ENCODE measurements around the gene TRIM41. TPM values are rescaled to one million over a fixed set of nuclear protein-coding genes. Genes with fewer than 3 reads are reported as not detected.

TRIM41 gene
- total RNA-seq, 1 donor from 2014 or later, result 31.8 TPM

DNA sequence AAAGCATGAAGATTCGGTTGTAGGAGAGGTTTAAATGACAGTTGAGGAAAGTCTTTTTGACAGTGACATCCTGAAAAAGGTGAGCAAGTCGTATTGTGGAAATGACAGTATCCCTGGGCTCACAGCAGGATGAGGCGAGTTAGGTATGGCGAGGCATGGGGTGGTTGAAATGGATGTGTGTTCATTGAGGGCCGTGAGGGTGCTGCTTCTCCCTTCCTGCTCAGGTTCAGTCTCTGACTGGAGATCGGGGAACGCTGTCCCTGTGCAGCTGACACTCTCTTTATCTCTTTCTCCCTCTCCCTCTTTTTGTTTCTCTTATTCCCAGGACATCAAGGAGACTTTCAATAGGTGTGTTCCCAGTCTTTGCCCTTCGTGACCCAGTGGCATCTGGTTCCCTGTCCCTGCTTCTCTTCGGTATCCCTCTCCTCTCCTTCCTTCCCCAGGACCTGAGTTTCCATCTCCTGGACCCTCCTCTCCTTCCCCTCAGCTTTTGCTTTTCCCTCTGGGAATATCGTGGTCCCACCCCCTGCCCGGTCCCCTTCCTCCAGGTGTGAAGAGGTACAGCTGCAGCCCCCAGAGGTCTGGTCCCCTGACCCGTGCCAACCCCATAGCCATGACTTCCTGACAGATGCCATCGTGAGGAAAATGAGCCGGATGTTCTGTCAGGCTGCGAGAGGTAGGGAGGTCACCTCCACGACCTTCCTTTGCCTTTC, 10.2 kb downstream of the TRIM41 start:
- H3K4me1 Mint-ChIP-seq (ENCODE audit: low read depth), result peaks cover 22% of the 10 kb centered on the region
- no peaks in the 10 kb centered on the region for H3K9me3 Mint-ChIP-seq
- peaks cover 52% of the 10 kb centered on the region for H3K36me3 Mint-ChIP-seq (ENCODE audit: low read depth)
- no peaks in the 10 kb centered on the region for H3K27me3 Mint-ChIP-seq (ENCODE audit: insufficient read depth)
- no peak for DNase-seq (ENCODE audit: low spot score)
- no peak overlapping the region for H3K4me3 Mint-ChIP-seq
- intact Hi-C loops (cut with micrococcal nuclease), result no loop called here
- H3K27ac Mint-ChIP-seq, result peak overlapping the region; percentile 38

DNA sequence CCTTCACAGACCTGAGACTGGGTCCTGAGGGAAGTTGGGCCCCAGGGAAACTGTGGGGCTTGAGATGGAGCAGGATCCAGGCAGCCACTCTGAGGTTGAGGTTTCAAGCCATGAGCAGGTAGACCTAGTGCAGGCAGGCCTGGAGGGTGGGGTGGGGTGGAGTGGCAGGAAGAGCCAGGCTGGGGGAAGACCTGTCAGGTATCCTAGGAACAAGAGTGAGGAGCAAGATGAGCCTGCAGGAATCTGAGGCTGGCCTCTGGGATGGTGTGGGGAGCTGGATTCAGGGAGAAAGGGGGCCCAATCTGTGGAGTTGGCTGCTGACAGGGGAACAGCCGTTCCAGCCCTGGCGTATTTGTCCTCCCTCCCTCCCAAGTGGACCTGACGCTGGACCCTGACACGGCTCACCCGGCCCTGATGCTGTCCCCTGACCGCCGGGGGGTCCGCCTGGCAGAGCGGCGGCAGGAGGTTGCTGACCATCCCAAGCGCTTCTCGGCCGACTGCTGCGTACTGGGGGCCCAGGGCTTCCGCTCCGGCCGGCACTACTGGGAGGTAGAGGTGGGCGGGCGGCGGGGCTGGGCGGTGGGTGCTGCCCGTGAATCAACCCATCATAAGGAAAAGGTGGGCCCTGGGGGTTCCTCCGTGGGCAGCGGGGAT, 10.8 kb downstream of the TRIM41 start:
- H3K27me3 Mint-ChIP-seq (ENCODE audit: insufficient read depth), result no peaks in the 10 kb centered on the region
- no peaks in the 10 kb centered on the region for H3K9me3 Mint-ChIP-seq
- no peak overlapping the region for H3K27ac Mint-ChIP-seq
- no peak for DNase-seq (ENCODE audit: low spot score)
- intact Hi-C loops (cut with micrococcal nuclease), result no loop called here
- H3K4me1 Mint-ChIP-seq (ENCODE audit: low read depth), result peaks cover 27% of the 10 kb centered on the region
- peaks cover 58% of the 10 kb centered on the region for H3K36me3 Mint-ChIP-seq (ENCODE audit: low read depth)
- H3K4me3 Mint-ChIP-seq, result no peak overlapping the region

DNA sequence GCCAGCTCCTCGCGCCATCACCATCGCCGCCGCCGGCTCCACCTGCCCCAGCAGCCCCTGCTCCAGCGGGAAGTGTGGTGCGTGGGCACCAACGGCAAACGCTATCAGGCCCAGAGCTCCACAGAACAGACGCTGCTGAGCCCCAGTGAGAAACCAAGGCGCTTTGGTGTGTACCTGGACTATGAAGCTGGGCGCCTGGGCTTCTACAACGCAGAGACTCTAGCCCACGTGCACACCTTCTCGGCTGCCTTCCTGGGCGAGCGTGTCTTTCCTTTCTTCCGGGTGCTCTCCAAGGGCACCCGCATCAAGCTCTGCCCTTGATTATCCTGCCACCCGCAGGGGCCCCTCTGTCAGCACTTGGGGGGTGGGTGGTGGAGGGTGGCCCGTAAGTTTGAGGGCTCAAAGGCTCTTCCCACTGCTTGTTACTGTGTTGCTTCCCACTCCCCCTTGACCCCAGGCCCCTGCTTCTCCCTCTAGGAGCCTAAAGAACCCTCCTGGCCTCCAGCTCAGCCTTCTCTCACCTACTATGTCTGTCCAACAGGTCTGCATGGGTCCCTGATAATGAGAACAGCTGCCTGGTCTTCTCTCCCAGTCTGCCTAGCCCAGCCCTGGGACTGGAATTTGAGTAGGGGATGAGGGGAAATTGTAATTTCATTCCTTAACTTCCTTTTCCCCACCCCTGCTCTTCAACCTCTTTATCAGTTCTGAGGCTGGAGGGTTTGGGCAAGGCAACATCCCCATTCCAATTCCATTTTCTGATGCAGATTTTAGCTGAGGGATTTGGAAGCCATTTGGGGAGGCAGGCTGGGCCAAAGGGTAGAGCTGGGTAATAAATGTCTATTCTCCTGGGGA, 11.6 kb downstream of the TRIM41 start:
- H3K4me3 Mint-ChIP-seq, result no peak overlapping the region
- H3K27me3 Mint-ChIP-seq (ENCODE audit: insufficient read depth), result no peaks in the 10 kb centered on the region
- H3K4me1 Mint-ChIP-seq (ENCODE audit: low read depth), result peaks cover 26% of the 10 kb centered on the region
- H3K27ac Mint-ChIP-seq, result peak overlapping the region; percentile 61
- no peak for DNase-seq (ENCODE audit: low spot score)
- H3K9me3 Mint-ChIP-seq, result no peaks in the 10 kb centered on the region
- intact Hi-C loops (cut with micrococcal nuclease), result no loop called here
- H3K36me3 Mint-ChIP-seq (ENCODE audit: low read depth), result peaks cover 58% of the 10 kb centered on the region

DNA sequence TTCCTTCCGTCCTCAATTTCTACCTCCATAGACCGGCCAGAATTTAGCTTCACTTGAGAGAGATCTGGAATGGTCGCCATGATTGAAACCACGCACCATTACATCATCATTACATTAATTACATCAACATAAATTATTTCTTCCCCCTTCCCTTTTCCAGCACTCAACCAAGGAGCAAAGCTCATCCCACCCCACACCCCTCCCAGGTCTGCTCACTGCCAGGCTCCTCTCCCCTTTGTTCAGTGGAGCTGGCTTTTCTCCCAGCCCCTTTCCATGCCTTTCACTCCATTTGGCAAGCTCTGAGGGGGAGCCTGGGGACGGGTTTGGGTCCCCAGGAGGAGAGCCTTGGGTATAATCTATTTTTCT, 12.2 kb downstream of the TRIM41 start:
- peaks cover 22% of the 10 kb centered on the region for H3K4me1 Mint-ChIP-seq (ENCODE audit: low read depth)
- no peak for DNase-seq (ENCODE audit: low spot score)
- intact Hi-C loops (cut with micrococcal nuclease), result no loop called here
- H3K27me3 Mint-ChIP-seq (ENCODE audit: insufficient read depth), result no peaks in the 10 kb centered on the region
- no peak overlapping the region for H3K4me3 Mint-ChIP-seq
- peak overlapping the region; percentile 29 for H3K27ac Mint-ChIP-seq
- H3K36me3 Mint-ChIP-seq (ENCODE audit: low read depth), result peaks cover 56% of the 10 kb centered on the region
- H3K9me3 Mint-ChIP-seq, result no peaks in the 10 kb centered on the region

DNA sequence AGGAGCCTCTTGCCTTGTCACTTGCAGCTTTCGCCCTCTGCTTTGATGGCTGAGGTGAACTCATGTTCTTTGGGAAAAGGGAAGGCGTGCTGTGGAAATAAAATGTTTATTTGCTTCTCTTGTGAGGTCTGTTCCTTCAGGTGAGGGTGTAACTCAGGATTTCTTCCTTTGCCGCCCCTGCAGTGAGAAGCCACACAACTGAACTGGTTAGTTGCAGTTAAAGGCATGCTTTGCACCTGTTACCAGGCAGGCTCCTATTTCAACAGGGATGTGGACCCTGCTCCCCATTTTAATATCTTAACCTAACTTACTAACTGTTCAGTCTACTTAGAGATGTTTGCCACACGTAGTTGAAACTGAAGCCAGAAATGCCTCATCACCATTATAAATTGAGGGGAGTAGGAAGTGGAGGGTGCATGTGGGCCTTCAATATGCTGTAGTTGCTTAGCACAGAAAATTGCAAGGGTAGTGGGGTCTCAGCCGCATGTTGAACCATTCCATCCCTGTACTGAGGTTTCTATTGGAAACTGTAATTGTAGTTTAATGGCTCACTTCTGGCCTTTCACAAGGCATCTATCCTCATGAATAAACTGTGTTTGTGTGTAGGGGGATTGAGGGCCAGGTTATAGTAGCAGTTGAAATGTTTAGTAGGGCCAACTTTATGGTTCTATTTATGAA, 12.7 kb downstream of the TRIM41 start:
- intact Hi-C loops (cut with micrococcal nuclease), result no loop called here
- Mint-ChIP-seq H3K27me3 (ENCODE audit: insufficient read depth) (no peaks in the 10 kb centered on the region), H3K4me3 (no peak overlapping the region), H3K36me3 (ENCODE audit: low read depth) (peaks cover 59% of the 10 kb centered on the region), H3K4me1 (ENCODE audit: low read depth) (peaks cover 22% of the 10 kb centered on the region), H3K27ac (no peak overlapping the region), H3K9me3 (no peaks in the 10 kb centered on the region)
- DNase-seq (ENCODE audit: low spot score), result no peak

DNA sequence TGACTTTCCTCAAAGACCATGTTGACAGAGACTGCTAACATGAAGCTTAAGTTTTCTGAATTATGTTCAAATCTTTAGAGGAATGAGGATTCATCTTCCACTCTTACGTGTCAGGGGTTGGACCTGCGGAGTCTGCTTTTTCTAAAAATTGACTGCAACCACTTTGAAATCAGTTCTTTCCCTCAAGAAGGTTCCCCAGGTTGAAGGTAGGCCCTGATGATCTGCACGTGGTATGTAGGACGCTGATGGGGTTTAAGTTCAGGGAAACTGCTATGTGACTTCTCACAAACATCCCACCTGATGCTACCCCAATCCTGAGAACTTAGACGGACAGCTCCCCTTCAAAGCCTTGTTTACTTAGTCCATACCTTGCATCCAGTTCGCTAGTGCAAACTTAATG, 13.4 kb downstream of the TRIM41 start:
- peaks cover 62% of the 10 kb centered on the region for H3K36me3 Mint-ChIP-seq (ENCODE audit: low read depth)

DNA sequence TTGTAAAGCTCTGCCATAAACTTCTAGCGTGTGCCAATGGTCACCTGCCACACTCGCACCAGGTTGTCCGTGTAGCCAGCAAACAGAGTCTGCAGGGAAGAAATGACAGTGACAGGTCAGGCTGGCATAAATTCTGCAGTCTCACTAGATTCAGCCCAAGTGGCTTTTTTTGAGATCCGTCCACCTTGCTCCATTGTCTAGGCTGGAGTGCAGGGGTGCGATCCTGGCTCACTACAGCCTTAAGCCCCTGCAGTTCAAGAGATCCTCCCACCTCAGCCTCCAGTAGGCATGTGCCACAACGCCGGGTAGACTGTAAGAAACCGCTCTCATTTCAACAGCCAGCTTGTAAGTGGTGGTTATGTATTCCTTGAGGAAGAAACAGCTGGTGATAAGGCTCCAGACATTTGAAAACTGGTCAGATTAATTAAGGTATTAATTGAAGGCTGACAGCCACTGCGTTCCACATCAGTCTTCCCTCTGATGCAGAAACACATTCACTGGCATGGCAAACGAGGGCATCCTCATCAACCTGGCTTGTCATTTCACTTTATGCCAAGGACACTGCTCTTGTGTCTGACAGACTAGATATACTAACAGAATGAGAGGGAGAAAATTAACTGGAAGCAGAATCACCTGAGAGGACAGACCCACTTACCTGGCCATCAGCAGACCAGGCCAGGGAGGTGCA, 14.0 kb downstream of the TRIM41 start:
- Mint-ChIP-seq H3K9me3 (no peaks in the 10 kb centered on the region), H3K27me3 (ENCODE audit: insufficient read depth) (no peaks in the 10 kb centered on the region), H3K4me1 (ENCODE audit: low read depth) (peaks cover 32% of the 10 kb centered on the region), H3K4me3 (no peak overlapping the region), H3K36me3 (ENCODE audit: low read depth) (peaks cover 65% of the 10 kb centered on the region), H3K27ac (no peak overlapping the region)
- intact Hi-C loops (cut with micrococcal nuclease), result no loop called here
- no peak for DNase-seq (ENCODE audit: low spot score)

More for the DNA sequence above, 13.4 kb downstream of the TRIM41 start:
- no peak for DNase-seq (ENCODE audit: low spot score)
- no peak overlapping the region for H3K4me3 Mint-ChIP-seq
- H3K27me3 Mint-ChIP-seq (ENCODE audit: insufficient read depth), result no peaks in the 10 kb centered on the region
- H3K9me3 Mint-ChIP-seq, result no peaks in the 10 kb centered on the region
- peaks cover 26% of the 10 kb centered on the region for H3K4me1 Mint-ChIP-seq (ENCODE audit: low read depth)
- intact Hi-C loops (cut with micrococcal nuclease), result no loop called here
- H3K27ac Mint-ChIP-seq, result peak overlapping the region; percentile 21

DNA sequence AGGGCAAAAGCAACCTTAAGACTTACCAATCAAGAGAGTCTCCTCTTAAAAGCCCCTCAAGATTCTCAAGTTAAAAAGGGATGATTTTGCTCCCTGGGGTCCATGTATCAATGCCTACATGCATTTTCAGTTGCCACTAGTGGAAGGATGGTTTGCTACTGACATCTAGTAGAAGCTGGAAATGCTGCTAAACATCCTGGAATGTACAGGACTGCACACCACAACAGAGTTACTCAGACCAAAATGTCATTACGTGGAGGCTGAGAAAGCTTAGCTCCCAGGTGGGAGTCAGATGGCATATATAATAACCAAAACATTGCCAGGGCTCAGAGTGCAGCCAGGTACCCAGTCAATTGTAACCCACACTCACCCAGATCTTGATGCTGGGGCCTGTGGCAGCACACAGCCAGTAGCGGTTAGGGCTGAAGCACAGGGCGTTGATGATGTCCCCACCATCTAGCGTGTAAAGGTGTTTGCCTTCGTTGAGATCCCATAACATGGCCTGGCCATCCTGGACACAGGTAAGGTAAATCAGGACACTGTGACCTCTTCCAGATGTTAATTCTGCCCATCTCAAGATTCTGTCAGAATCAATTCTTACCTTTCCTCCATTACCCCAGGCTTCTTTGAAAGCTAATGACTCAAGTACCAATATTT, 14.8 kb downstream of the TRIM41 start:
- intact Hi-C loops (cut with micrococcal nuclease), result no loop called here
- Mint-ChIP-seq H3K4me1 (ENCODE audit: low read depth) (peaks cover 34% of the 10 kb centered on the region), H3K4me3 (no peak overlapping the region), H3K27me3 (ENCODE audit: insufficient read depth) (no peaks in the 10 kb centered on the region), H3K36me3 (ENCODE audit: low read depth) (peaks cover 71% of the 10 kb centered on the region), H3K27ac (peak overlapping the region; percentile 83), H3K9me3 (no peaks in the 10 kb centered on the region)
- no peak for DNase-seq (ENCODE audit: low spot score)

DNA sequence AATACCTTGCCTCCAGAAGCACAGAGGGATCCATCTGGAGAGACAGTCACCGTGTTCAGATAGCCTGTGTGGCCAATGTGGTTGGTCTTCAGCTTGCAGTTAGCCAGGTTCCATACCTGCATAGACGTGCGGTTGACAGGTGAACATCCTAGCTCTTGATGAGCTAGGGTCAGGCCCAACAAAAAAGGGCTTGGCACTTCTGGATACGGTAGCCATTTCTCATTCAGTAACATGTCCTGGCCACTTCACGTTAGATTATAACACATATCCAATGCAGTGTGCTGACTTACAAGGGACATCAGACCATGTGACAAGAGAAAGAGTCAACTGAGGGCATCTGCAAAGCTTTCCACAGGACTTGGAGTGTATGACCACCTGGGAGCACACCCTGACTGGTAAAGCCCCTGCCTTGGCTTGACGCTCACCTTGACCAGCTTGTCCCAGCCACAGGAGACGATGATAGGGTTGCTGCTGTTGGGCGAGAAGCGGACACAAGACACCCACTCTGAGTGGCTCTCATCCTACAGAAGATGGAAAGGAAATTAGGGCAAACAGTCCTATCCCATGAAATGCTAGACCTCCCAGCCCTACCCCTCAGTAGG, 16.1 kb downstream of the TRIM41 start:
- H3K4me1 Mint-ChIP-seq (ENCODE audit: low read depth), result peaks cover 34% of the 10 kb centered on the region
- no peaks in the 10 kb centered on the region for H3K27me3 Mint-ChIP-seq (ENCODE audit: insufficient read depth)
- no peaks in the 10 kb centered on the region for H3K9me3 Mint-ChIP-seq
- H3K4me3 Mint-ChIP-seq, result peak overlapping the region; percentile 66
- H3K36me3 Mint-ChIP-seq (ENCODE audit: low read depth), result peaks cover 80% of the 10 kb centered on the region
- DNase-seq (ENCODE audit: low spot score), result no peak
- peak overlapping the region; percentile 77 for H3K27ac Mint-ChIP-seq
- intact Hi-C loops (cut with micrococcal nuclease), result no loop called here

DNA sequence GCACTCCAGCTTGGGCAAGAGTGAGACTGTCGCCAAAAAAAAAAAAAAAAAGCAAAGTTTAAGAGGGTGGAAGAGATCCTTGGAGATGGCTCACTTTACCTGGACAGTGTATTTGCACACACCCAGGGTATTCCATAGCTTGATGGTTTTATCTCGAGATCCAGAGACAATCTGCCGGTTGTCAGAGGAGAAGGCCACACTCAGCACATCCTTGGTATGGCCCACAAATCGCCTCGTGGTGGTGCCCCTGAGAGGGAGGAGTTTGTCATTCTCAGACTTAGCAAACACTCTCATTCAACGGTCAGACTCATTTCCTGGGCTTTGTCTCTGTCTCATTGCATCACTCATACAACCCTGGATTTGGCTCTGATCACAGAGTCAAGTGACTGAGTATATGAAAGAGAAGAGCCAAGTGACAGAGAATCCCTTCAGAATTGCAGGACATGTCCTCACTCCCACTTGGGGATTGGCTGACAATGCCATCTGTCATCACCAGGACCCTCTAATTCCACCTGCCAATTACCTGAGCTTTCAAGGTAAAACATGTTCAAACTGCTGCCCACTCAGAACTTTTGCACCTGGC, 18.4 kb downstream of the TRIM41 start:
- no peaks in the 10 kb centered on the region for H3K9me3 Mint-ChIP-seq
- no peaks in the 10 kb centered on the region for H3K27me3 Mint-ChIP-seq (ENCODE audit: insufficient read depth)
- intact Hi-C loops (cut with micrococcal nuclease), result loop anchor here (5.0 to 10.0 kb wide), 5 partner anchors 34 to 1687 kb away; partner anchors contain the start of genes CNOT6, MAPK9, RUFY1 and TRIM7
- H3K36me3 Mint-ChIP-seq (ENCODE audit: low read depth), result peaks cover 64% of the 10 kb centered on the region
- DNase-seq (ENCODE audit: low spot score), result peak; percentile 25
- H3K4me1 Mint-ChIP-seq (ENCODE audit: low read depth), result peaks cover 48% of the 10 kb centered on the region
- H3K4me3 Mint-ChIP-seq, result peak overlapping the region; percentile 96
- H3K27ac Mint-ChIP-seq, result peak overlapping the region; percentile 99

DNA sequence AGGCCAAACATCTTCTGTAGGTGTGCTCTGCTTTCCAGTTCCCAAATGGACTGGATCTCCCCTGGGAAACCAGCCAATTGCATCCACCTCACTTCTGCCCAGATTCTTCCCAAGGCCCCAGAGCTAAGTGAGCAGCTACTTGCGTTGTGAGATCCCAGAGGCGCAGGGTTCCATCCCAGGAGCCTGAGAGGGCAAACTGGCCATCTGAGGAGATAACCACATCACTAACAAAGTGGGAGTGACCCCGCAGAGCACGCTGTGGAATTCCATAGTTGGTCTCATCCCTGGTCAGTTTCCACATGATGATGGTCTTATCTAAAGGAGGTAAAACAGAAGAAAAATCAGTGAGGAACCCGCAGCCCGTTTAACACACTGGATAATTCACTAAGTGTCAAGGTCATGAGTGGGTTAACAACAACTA, 19.0 kb downstream of the TRIM41 start:
- intact Hi-C loops (cut with micrococcal nuclease), result loop anchor here (5.0 to 10.0 kb wide), 5 partner anchors 35 to 1687 kb away; partner anchors contain the start of genes CNOT6, MAPK9, RUFY1 and TRIM7
- no peak for DNase-seq (ENCODE audit: low spot score)

More for the DNA sequence above, 19.0 kb downstream of the TRIM41 start:
- peak overlapping the region; percentile 99 for H3K27ac Mint-ChIP-seq
- H3K36me3 Mint-ChIP-seq (ENCODE audit: low read depth), result peaks cover 59% of the 10 kb centered on the region
- H3K27me3 Mint-ChIP-seq (ENCODE audit: insufficient read depth), result no peaks in the 10 kb centered on the region
- H3K4me3 Mint-ChIP-seq, result peak overlapping the region; percentile 96
- H3K4me1 Mint-ChIP-seq (ENCODE audit: low read depth), result peaks cover 45% of the 10 kb centered on the region
- no peaks in the 10 kb centered on the region for H3K9me3 Mint-ChIP-seq
